Skeletal muscle satellite cell (primary cell): ENCODE results near the gene QSOX2.

ENCODE experiments used
- H3K27me3 ChIP-seq: 2 replicates; pipeline ENCODE4 v1.7.0; 2013; ENCODE audit warnings: low read length; ENCODE audit not compliant: control insufficient read depth, insufficient read depth
- H3K36me3 ChIP-seq: 2 replicates; pipeline ENCODE4 v1.7.0; 2013; ENCODE audit warnings: mild to moderate bottlenecking, control low read depth, low read length; ENCODE audit not compliant: insufficient read depth
- H3K4me1 ChIP-seq: 2 replicates; pipeline ENCODE4 v1.7.0; 2013; ENCODE audit warnings: low read length; ENCODE audit not compliant: control insufficient read depth, insufficient read depth
- H3K4me2 ChIP-seq: 2 replicates; pipeline ENCODE4 v1.7.0; 2013; ENCODE audit warnings: mild to moderate bottlenecking, low read length
- H3K4me3 ChIP-seq: 2 replicates; pipeline ENCODE4 v1.7.0; 2013; ENCODE audit warnings: low read length
- H3K9ac ChIP-seq: 2 replicates; pipeline ENCODE4 v1.7.0; 2013; ENCODE audit warnings: mild to moderate bottlenecking, low read depth, low read length, moderate library complexity
- H3K9me3 ChIP-seq: replicated peaks from 2 replicates; pipeline ENCODE4 v1.7.0; 2013; ENCODE audit warnings: mild to moderate bottlenecking, control low read depth, low read length

The QSOX2 gene

GRCh38 chr9:136182850-136183422 is 62.7 kb downstream of the QSOX2 start:
- Histone ChIP-seq H3K9me3 (no peaks in the 10 kb centered on the region), H3K4me1 (no peaks in the 10 kb centered on the region), H3K4me2 (no peak overlapping the region), H3K36me3 (no peaks in the 10 kb centered on the region), H3K4me3 (no peak overlapping the region), H3K27me3 (peaks cover 50% of the 10 kb centered on the region), H3K9ac (no peak overlapping the region)

GRCh38 chr9:136182420-136182787 is 63.2 kb downstream of the QSOX2 start:
- Histone ChIP-seq H3K36me3 (no peaks in the 10 kb centered on the region), H3K27me3 (peaks cover 45% of the 10 kb centered on the region), H3K4me2 (no peak overlapping the region), H3K4me3 (no peak overlapping the region), H3K9me3 (no peaks in the 10 kb centered on the region), H3K9ac (no peak overlapping the region), H3K4me1 (no peaks in the 10 kb centered on the region)

- Histone ChIP-seq H3K4me3 (no peak overlapping the region), H3K4me2 (no peak overlapping the region), H3K27me3 (peaks cover 40% of the 10 kb centered on the region)
These were observed 63.7 kb downstream of the QSOX2 start for GRCh38 chr9:136181784-136182419.

DNA sequence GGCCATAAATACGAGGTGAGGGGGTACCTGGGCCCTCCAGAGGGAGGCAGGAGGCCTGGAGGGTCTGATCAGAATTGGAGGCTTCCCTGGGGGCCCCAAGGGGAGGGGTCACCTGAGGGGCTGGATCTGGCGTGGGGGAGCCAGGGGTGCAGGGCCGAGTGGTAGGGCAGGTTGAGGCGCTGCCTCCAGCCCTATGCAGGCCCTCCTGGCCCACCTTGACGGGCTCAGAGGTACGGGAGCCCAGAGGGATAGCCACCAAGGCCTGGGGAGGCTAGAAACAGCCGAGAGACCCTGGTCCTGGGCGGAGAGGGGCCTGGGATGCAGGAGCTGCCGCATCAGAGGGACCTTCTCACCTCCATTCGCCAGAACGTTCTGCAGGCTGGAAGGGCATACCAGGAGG is 65.0 kb downstream of the QSOX2 start:
- Histone ChIP-seq H3K27me3 (peaks cover 36% of the 10 kb centered on the region), H3K9me3 (no peaks in the 10 kb centered on the region), H3K36me3 (no peaks in the 10 kb centered on the region)

More at GRCh38 chr9:136181784-136182419, 63.7 kb downstream of the QSOX2 start:
- Histone ChIP-seq H3K9me3 (no peaks in the 10 kb centered on the region), H3K9ac (no peak overlapping the region), H3K4me1 (no peaks in the 10 kb centered on the region), H3K36me3 (no peaks in the 10 kb centered on the region)

GRCh38 chr9:136179761-136180160 is 65.9 kb downstream of the QSOX2 start:
- Histone ChIP-seq H3K4me3 (no peak overlapping the region), H3K27me3 (peaks cover 35% of the 10 kb centered on the region), H3K4me2 (no peak overlapping the region), H3K9me3 (no peaks in the 10 kb centered on the region), H3K4me1 (no peaks in the 10 kb centered on the region), H3K9ac (no peak overlapping the region), H3K36me3 (no peaks in the 10 kb centered on the region)

More for the DNA sequence above, 65.0 kb downstream of the QSOX2 start:
- Histone ChIP-seq H3K4me3 (no peak overlapping the region), H3K4me1 (no peaks in the 10 kb centered on the region), H3K4me2 (no peak overlapping the region), H3K9ac (no peak overlapping the region)

GRCh38 chr9:136179101-136179616 is 66.5 kb downstream of the QSOX2 start:
- Histone ChIP-seq H3K4me1 (no peaks in the 10 kb centered on the region), H3K36me3 (no peaks in the 10 kb centered on the region), H3K4me2 (no peak overlapping the region), H3K9ac (no peak overlapping the region), H3K4me3 (no peak overlapping the region), H3K9me3 (no peaks in the 10 kb centered on the region), H3K27me3 (peaks cover 32% of the 10 kb centered on the region)

- no peak overlapping the region for H3K9ac ChIP-seq
- H3K4me3 ChIP-seq, result no peak overlapping the region
- no peaks in the 10 kb centered on the region for H3K36me3 ChIP-seq
- H3K9me3 ChIP-seq, result no peaks in the 10 kb centered on the region
- H3K27me3 ChIP-seq, result peaks cover 32% of the 10 kb centered on the region
- no peaks in the 10 kb centered on the region for H3K4me1 ChIP-seq
- no peak overlapping the region for H3K4me2 ChIP-seq
These were observed 66.9 kb downstream of the QSOX2 start for GRCh38 chr9:136178773-136179075.

- Histone ChIP-seq H3K4me1 (no peaks in the 10 kb centered on the region), H3K27me3 (peaks cover 29% of the 10 kb centered on the region), H3K9ac (no peak overlapping the region), H3K4me3 (no peak overlapping the region), H3K4me2 (no peak overlapping the region), H3K9me3 (no peaks in the 10 kb centered on the region), H3K36me3 (no peaks in the 10 kb centered on the region)
These were observed 67.4 kb downstream of the QSOX2 start for GRCh38 chr9:136178061-136178772.

DNA sequence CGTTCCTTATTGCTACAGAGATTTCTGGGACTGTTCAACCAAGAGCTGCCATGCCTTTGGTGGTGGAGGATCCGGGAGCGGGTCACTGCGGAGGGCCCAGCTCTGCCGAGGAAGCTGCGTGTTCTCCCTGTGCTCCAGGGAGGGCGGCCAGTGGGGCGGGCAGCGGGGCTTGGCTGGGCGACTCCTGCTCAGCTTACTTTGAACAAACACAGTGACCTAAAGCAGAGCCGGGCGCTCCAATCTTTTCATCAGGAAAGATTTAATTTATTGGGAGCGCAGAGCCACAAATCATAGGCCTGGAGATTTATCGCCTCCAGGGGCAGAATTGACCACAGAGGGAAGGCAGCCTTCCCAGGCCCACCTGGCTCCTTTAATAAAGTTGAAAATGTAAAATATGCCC is 68.4 kb downstream of the QSOX2 start:
- no peaks in the 10 kb centered on the region for H3K4me1 ChIP-seq
- no peaks in the 10 kb centered on the region for H3K36me3 ChIP-seq
- H3K27me3 ChIP-seq, result peaks cover 28% of the 10 kb centered on the region
- H3K9me3 ChIP-seq, result no peaks in the 10 kb centered on the region
- no peak overlapping the region for H3K9ac ChIP-seq
- no peak overlapping the region for H3K4me3 ChIP-seq
- H3K4me2 ChIP-seq, result no peak overlapping the region

- H3K27me3 ChIP-seq, result peaks cover 40% of the 10 kb centered on the region
- H3K9ac ChIP-seq, result no peak overlapping the region
- H3K36me3 ChIP-seq, result no peaks in the 10 kb centered on the region
- no peak overlapping the region for H3K4me2 ChIP-seq
- H3K9me3 ChIP-seq, result no peaks in the 10 kb centered on the region
- H3K4me1 ChIP-seq, result no peaks in the 10 kb centered on the region
- H3K4me3 ChIP-seq, result no peak overlapping the region
These were observed 69.9 kb downstream of the QSOX2 start for GRCh38 chr9:136175616-136176197.

DNA sequence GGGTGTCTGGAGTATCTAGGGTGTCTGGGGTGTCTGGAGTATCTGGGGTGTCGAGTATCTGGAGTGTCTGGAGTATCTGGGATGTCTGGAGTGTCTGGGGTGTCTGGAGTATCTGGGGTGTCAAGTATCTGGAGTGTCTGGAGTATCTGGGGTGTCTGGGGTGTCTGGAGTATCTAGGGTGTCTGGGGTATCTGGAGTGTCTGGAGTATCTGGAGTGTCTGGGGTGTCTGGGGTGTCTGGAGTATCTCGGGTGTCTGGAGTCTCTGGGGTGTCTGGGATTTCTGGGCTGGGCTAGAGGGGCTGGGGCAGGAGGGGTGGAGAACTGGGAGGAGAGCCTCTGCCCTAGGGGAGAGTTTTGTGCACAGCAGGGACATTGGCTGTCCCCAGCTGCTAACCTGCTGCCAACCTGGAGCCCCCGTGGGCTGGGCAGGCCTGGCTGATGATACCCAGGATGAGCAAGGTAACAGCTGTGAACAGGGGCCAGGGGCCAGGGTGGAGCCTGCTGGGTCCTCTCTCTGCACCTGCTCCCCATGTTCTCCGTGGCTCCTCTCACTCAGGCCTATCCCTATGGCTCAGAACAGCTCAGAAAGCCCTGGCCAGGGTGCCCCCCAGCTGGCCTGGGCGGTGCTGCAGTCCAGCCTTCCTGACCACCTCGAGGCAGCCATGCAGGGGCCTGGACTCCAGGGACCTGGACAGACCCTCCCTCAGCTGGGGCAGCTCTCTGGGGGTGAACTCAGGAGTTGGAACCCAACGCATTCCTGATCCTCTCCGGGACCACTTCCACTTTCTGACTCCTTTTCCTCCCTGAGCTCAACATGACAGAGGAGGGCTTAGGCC is 70.6 kb downstream of the QSOX2 start:
- no peaks in the 10 kb centered on the region for H3K9me3 ChIP-seq
- H3K9ac ChIP-seq, result no peak overlapping the region
- H3K27me3 ChIP-seq, result peaks cover 42% of the 10 kb centered on the region
- H3K36me3 ChIP-seq, result no peaks in the 10 kb centered on the region
- no peak overlapping the region for H3K4me2 ChIP-seq
- no peaks in the 10 kb centered on the region for H3K4me1 ChIP-seq
- H3K4me3 ChIP-seq, result no peak overlapping the region
